Upper lobe of left lung (tissue), 4 donors: ENCODE results near the gene PPP6C.

Source experiments
- CTCF ChIP-seq, 6 experiments: fragments of 450-650 bp in 4 of 6; fragments of 200-600 bp in 2 of 6; sonication (generic) in 2 of 6; IDR thresholded peaks; one replicate each; pipeline ENCODE4 v1.5.1; 2016 to 2019; ENCODE audit warnings: antibody characterized with exemption in 6 of 6
- POLR2A ChIP-seq, 4 donors: fragments of 450-650 bp; IDR thresholded peaks; one replicate each; pipeline ENCODE4 v1.5.1; 2016 to 2017; ENCODE audit warnings: antibody characterized with exemption in 4 of 4, mild to moderate bottlenecking in 2 of 4
- POLR2AphosphoS5 ChIP-seq, 2 donors: sonication (generic); formaldehyde crosslinking; IDR thresholded peaks; one replicate each; pipeline ENCODE4 v1.5.1; 2017; ENCODE audit warnings: antibody characterized with exemption in 2 of 2

DNA sequence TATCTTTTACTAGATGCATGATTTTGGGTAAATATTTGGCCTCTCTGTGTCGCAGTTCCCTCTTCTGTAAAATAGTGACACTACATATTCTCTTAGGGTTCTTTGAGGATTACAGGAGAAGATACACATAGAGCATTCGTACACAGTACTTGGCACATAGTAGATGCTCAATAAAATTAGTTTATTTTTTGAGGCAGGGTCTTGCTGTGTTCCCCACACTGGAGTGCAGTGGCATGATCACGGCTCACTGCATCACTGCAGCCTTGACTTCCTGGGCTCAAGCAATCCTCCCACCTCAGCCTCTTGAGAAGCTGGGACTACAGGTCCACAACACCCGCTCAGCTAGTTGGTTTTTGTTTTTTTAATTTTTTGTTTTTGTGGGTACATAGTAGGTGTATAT, 47.9 kb downstream of the PPP6C start:
- TF ChIP-seq POLR2A (IDR thresholded peaks at IDR 0.05) (no peak), CTCF (IDR thresholded peaks at IDR 0.05) (no peak), POLR2AphosphoS5 (IDR thresholded peaks at IDR 0.05) (no peak)
